Tibial artery (tissue), 4 donors: ENCODE data around the gene RHNO1.
A peak's percentile ranks its signal among the peaks of the same experiment; 100 is the strongest.

Source experiments
- DNase-seq, 2 donors: peaks; one replicate each; pipeline ENCODE4 v3.0.0-alpha.2; 2019
- H3K27ac ChIP-seq, 2 donors: fragments of 200-600 bp; sonication (generic) in 1 of 2; 1 replicate in 1 of 2; 2 replicates in 1 of 2; pipeline ENCODE4 v1.5.1; 2018 to 2019; ENCODE audit warnings: mild to moderate bottlenecking in 1 of 2
- H3K27me3 ChIP-seq, 2 donors: fragments of 200-600 bp; sonication (generic) in 1 of 2; one replicate each; pipeline versions ENCODE4 v1.5.1 to v1.6.0; 2016 to 2019
- H3K36me3 ChIP-seq, 3 donors: fragments of 200-600 bp; sonication (generic) in 2 of 3; one replicate each; pipeline ENCODE4 v1.5.1; 2016 to 2019; ENCODE audit warnings: mild to moderate bottlenecking in 2 of 3
- H3K4me1 ChIP-seq, 4 donors: fragments of 200-600 bp; sonication (generic) in 2 of 4; 1 replicate in 3 of 4; 2 replicates in 1 of 4; pipeline ENCODE4 v1.5.1; 2016 to 2019
- H3K4me3 ChIP-seq, 2 donors: fragments of 200-600 bp; sonication (generic) in 1 of 2; 1 replicate in 1 of 2; 2 replicates in 1 of 2; pipeline ENCODE4 v1.5.1; 2018 to 2019; ENCODE audit warnings: mild to moderate bottlenecking in 2 of 2
- H3K9me3 ChIP-seq, 3 donors: fragments of 200-600 bp; sonication (generic) in 1 of 3; one replicate each; pipeline ENCODE4 v1.5.1; 2016 to 2019
- intact Hi-C: fragments of 100-400 bp; cut with DNase I; formaldehyde crosslinking; loops from one replicate; pipeline ENCODE4 v1.15.0; 2023; ENCODE audit warnings: low total_unique reads
- TF ChIP-seq, protein P1 (sequence below), 2 experiments: fragments of 200-600 bp in 1 of 2; fragments of 450-650 bp in 1 of 2; IDR thresholded peaks; one replicate each; pipeline ENCODE4 v1.5.1; 2017 to 2019; ENCODE audit warnings: antibody characterized with exemption in 2 of 2, mild to moderate bottlenecking in 1 of 2, moderate library complexity in 1 of 2

RHNO1 gene

DNA sequence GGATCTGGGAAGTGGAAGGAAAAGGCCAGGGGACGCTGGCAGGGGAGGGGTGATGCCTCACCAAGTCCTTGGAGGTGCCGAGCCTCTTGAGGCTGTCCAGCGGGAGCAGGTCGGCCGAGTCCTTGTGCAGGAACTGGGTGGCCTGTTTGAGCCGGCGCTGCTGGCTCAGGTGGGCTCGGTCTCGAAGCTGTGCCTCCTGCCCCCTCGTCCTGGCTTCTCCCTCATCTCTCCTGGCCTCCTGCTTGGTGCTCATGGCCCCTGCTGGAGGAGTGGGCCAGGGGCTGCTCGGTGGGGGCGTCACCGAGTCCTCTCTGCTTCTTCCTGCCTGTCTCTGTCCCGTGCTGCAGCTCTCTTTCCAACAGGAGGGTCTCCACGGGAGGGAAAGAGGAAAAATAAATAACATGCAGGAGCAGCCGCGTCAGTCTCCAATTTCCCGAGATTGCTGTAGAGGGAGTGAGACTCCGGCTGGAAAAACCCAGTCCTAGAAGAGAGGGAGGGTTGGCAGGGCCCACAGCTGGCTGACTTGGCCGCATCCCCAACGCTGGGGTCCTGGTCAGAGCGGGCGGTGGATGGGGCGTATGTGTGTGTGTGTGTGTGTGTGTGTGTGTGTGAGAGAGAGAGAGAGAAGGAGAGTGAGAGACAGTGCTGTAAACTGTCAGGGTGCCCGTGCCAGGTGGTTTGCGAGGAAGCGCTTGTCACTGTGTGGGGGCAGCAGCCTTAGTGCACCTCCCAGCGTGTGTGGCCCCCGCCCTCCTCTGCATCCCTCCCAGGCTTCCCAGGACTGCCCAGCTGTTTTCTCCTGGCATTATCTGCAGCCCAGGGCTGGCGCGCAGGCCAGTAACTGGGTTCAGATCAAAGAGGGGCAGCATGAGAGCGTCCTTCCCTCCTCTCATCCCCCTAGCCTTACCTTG lies 42.2 kb upstream of the RHNO1 start, which contains the start of gene NRIP2:
Gene NRIP2, minus strand, starts transcription at position 455 of the 911 bp plus-strand sequence. Its CDS starts 52 bp downstream, at position 403.
- Histone ChIP-seq H3K4me3 (peak within 1 kb of the TSS; percentile 38 to 51), H3K36me3 (peaks cover 0 to 11% (median 0%) of the 10 kb centered on the region in 3 donors), H3K27ac (peak within 1 kb of the TSS; percentile 25 to 64), H3K4me1 (peaks cover 0 to 34% (median 25%) of the 10 kb centered on the region in 4 donors), H3K27me3 (no peaks in the 10 kb centered on the region), H3K9me3 (no peaks in the 10 kb centered on the region)
- DNase-seq = no peak
- intact Hi-C loops = no loop called here
- TF ChIP-seq, protein P1, sequence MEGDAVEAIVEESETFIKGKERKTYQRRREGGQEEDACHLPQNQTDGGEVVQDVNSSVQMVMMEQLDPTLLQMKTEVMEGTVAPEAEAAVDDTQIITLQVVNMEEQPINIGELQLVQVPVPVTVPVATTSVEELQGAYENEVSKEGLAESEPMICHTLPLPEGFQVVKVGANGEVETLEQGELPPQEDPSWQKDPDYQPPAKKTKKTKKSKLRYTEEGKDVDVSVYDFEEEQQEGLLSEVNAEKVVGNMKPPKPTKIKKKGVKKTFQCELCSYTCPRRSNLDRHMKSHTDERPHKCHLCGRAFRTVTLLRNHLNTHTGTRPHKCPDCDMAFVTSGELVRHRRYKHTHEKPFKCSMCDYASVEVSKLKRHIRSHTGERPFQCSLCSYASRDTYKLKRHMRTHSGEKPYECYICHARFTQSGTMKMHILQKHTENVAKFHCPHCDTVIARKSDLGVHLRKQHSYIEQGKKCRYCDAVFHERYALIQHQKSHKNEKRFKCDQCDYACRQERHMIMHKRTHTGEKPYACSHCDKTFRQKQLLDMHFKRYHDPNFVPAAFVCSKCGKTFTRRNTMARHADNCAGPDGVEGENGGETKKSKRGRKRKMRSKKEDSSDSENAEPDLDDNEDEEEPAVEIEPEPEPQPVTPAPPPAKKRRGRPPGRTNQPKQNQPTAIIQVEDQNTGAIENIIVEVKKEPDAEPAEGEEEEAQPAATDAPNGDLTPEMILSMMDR (IDR thresholded peaks at IDR 0.05) = peak in 1 of 2 experiments; percentile 16

DNA sequence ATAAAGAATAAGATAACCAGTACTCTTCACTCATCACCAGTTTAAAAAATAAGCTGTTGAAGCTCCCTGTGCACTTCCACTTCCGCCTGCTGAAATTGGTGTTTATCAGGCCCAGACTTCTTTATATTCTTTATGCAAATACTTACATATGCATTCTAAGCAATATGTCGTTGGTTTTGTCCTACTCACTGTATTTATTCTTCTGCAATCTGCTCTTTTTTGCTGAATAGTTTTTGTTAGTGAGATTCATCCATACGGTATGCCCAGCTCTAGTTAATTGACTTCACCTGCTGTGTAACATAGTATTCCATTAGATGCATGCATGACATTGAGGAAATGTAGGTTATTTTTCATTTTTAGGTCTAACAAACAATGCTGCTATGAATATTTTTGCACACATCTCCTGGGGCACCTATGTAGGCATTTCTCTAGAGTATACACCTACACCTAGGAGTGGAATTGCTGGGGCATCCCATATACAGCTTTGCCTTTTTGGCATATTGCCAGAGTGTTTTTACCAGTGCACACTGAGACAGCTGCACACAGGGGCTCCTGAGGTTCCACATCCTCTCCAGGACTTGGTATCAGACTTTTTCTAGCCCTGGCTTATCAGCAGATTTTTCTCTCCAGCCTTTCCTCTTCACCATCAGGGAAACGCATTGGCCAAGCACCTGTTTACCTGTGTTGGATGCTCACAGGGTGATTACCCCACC lies 41.2 kb upstream of the RHNO1 start:
- intact Hi-C loops = no loop called here
- H3K9me3 ChIP-seq = no peaks in the 10 kb centered on the region
- TF ChIP-seq, protein P1 (IDR thresholded peaks at IDR 0.05) = no peak
- no peak for DNase-seq
- H3K4me1 ChIP-seq = peaks cover 0 to 35% (median 26%) of the 10 kb centered on the region in 4 donors
- H3K4me3 ChIP-seq = no peak overlapping the region
- H3K36me3 ChIP-seq = peaks cover 0 to 2% (median 0%) of the 10 kb centered on the region in 3 donors
- no peaks in the 10 kb centered on the region for H3K27me3 ChIP-seq
- no peak overlapping the region for H3K27ac ChIP-seq

DNA sequence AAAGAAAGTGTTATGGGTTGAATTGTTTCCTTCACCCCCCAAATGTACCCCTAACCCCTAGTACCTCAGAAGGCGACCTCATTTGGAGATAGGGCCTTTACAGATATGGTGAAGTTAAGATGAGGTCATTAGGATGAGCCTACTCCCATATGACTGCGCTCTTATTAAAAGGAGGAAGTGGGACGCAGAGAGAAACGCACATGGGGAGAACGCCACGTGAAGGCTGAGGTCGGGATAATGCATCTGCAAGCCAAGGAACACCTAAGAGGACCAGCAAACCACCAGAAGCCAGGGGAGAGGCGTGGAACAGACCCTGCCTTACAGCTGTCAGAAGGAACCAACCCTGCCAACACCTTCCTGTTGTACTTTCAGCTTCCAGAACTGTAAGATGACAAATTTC lies 40.4 kb upstream of the RHNO1 start:
- Histone ChIP-seq H3K4me3 (no peak overlapping the region), H3K27me3 (no peaks in the 10 kb centered on the region), H3K27ac (no peak overlapping the region), H3K36me3 (peaks cover 0 to 5% (median 0%) of the 10 kb centered on the region in 3 donors), H3K4me1 (peaks cover 0 to 43% (median 28%) of the 10 kb centered on the region in 4 donors), H3K9me3 (no peaks in the 10 kb centered on the region)
- TF ChIP-seq, protein P1 (IDR thresholded peaks at IDR 0.05) = no peak
- DNase-seq = no peak
- intact Hi-C loops = no loop called here

DNA sequence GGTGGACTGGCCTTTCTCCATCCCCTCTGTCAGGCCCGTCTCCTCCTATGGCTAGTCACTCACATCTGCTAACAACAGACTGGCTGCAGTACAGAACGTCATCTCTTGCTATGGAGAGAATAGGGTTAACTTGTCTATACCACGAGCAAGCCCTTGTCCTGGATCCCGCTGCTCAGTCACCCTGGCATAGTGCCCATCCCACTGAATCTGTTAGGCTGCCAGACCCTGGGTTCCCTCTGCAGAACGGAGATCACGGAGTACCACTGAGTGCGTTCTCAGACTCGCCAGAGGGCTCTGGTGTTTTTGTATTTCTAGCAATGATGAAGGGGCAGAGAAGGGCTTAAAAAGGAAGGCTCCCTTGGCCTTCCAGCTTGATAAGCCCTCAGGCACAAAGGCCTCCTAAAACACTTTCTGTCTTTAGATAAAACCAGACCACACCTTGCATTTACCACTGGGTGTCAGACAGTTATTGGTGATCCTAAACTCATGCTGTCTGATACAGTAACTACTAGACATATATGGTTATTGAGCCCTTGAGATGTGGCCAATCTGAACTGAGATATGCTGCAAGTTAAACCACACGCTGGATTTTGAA lies 35.9 kb upstream of the RHNO1 start:
- TF ChIP-seq, protein P1 (IDR thresholded peaks at IDR 0.05) = no peak

DNA sequence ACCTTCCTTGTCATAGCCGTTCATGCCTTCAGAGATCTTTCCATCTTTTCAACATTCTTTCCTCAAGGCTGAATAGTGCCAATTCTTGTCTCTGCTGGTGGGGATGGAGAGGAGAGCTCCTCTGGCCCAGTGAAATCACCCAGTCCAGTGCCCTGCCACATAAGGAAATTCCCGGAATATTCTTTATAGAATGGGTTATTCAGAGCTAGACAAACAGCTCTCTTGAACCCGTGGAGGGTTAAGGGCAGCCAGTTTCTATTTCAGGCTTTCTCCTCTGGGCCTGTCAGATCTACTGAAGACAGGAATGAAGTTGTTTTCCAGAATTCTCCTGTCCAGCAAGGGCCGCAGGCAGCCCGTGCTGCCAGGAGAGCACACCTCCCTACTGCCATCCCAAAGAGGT lies 34.1 kb upstream of the RHNO1 start:
- peaks cover 0 to 59% (median 26%) of the 10 kb centered on the region in 4 donors for H3K4me1 ChIP-seq
- no peak overlapping the region for H3K4me3 ChIP-seq
- DNase-seq = no peak
- no peaks in the 10 kb centered on the region for H3K27me3 ChIP-seq
- H3K9me3 ChIP-seq = no peaks in the 10 kb centered on the region
- TF ChIP-seq, protein P1 (IDR thresholded peaks at IDR 0.05) = no peak
- peak overlapping the region; percentile 62 to 78 for H3K27ac ChIP-seq
- intact Hi-C loops = no loop called here
- H3K36me3 ChIP-seq = peaks cover 0 to 5% (median 0%) of the 10 kb centered on the region in 3 donors

More for the DNA sequence above, 35.9 kb upstream of the RHNO1 start:
- peak overlapping the region; percentile 41 to 78 for H3K27ac ChIP-seq
- intact Hi-C loops = no loop called here
- no peaks in the 10 kb centered on the region for H3K27me3 ChIP-seq
- DNase-seq = peak in 1 of 2 donors; percentile 78
- H3K9me3 ChIP-seq = no peaks in the 10 kb centered on the region
- H3K4me3 ChIP-seq = no peak overlapping the region
- H3K4me1 ChIP-seq = peaks cover 0 to 54% (median 24%) of the 10 kb centered on the region in 4 donors
- H3K36me3 ChIP-seq = peaks cover 0 to 5% (median 0%) of the 10 kb centered on the region in 3 donors
